Measurements from ENCODE around the gene RABAC1. TPM values are rescaled to one million over a fixed set of nuclear protein-coding genes. Genes with fewer than 3 reads are reported as not detected.

RABAC1 gene
- total and polyA plus RNA-seq, 2 of the 13 experiments (the other 11 are each of a cell fraction or from before 2014, with no cell fraction given): 37.4 to 74.0 TPM

GRCh38 chr19:41957838-41958366, 1.2 kb downstream of the RABAC1 start:
- peak; percentile 81 for ATAC-seq
- H3K27me3 ChIP-seq (ENCODE audit: control insufficient read depth in 1 of 2, insufficient read depth in 2 of 2, low read length in 2 of 2): no peaks in the 10 kb centered on the region; a peak in 1 of 5 replicates
- 7% methylated on average over 10 of the region's 10 CpGs for WGBS (ENCODE audit: low lambda C conversion rate)
- peak; percentile 81 for DNase-seq (ENCODE audit: low spot score)
- intact Hi-C loops (cut with micrococcal nuclease; ENCODE audit: unreplicated experiment) (loop anchor here (10.0 kb wide), 1 partner anchor 163 kb away; the partner anchor contains the start of gene CEACAM3), in situ Hi-C loops (cut with HindIII; ENCODE audit: extremely low pct_ligation_motif_present, low pct_unique_long_range_greater_than_20kb) (loop anchor here (5.0 kb wide), 1 partner anchor 76 kb away; the partner anchor contains the start of gene ARHGEF1)
- H3K4me1 ChIP-seq (ENCODE audit: insufficient read depth, low read length): peaks cover 32% of the 10 kb centered on the region
- 0 out of 2 replicates have a peak, but pooled peaks cover 3% of the 10 kb centered on the region for H4K20me1 ChIP-seq (ENCODE audit: insufficient read depth, low read length)
- H2AFZ ChIP-seq (ENCODE audit: low read length): no peak overlapping the region
- no TSS peak for BruUV-seq (replicated peaks)
- POLR2A ChIA-PET: interaction anchor here (1.6 to 2.7 kb wide), 5 partner anchors 74 to 98 kb away, joined by 4 to 36 read pairs (median 6); partner anchors contain the start of gene RPS19
- no peaks in the 10 kb centered on the region for H3K9me3 ChIP-seq (ENCODE audit: low read length)
- H3K4me2 ChIP-seq (ENCODE audit: low read depth, low read length): peak overlapping the region; percentile 85
- no peaks in the 10 kb centered on the region for H3K36me3 ChIP-seq (replicated peaks in 1 of 2; ENCODE audit: control insufficient read depth in 1 of 2, insufficient read depth in 2 of 2, low read length in 2 of 2)
- H3K4me3 ChIP-seq (replicated peaks in 1 of 3; ENCODE audit: insufficient read depth in 1 of 3, low read depth in 2 of 3, low read length in 3 of 3): peak overlapping the region; percentile 95 to 99 (median 98)
- peak overlapping the region; percentile 91 for H3K9ac ChIP-seq (ENCODE audit: insufficient read depth, low read depth, low read length)
- H3K27ac ChIP-seq (ENCODE audit: extremely low read length, insufficient read depth, low read length): peak overlapping the region; percentile 73
- CTCF ChIA-PET (ENCODE audit: low intra/inter-chr PET ratio, low total read pairs): interaction anchor here (1.3 kb wide), 1 partner anchor 166 kb away, joined by 5 read pairs; no protein-coding TSS in a partner anchor
- peak; percentile 97 for FAIRE-seq
- no peaks in the 10 kb centered on the region for H3K79me2 ChIP-seq (ENCODE audit: insufficient read depth, low read length)
- no peak for TF ChIP-seq ZNF644 (CRISPR knock-in tag; IDR thresholded peaks at IDR 0.05; ENCODE audit: low read depth)
- TF ChIP-seq ZMAT3 (CRISPR knock-in tag; conservative IDR thresholded peaks at IDR 0.05): no peak
- 0 out of 2 replicates have a peak, but pooled peaks have one; percentile 29 for TF ChIP-seq HDAC2 (CRISPR knock-in tag; IDR thresholded peaks at IDR 0.05)
- no peak for TF ChIP-seq TRIM22 (IDR thresholded peaks at IDR 0.05)
- no peak for TF ChIP-seq ZNF512 (CRISPR knock-in tag; IDR thresholded peaks at IDR 0.05)
- TF ChIP-seq THAP7 (CRISPR knock-in tag; IDR thresholded peaks at IDR 0.05): 0 out of 2 replicates have a peak, but pooled peaks have one; percentile 6
- TF ChIP-seq ZNF224 (CRISPR knock-in tag; IDR thresholded peaks at IDR 0.05): no peak
- no peak for TF ChIP-seq ZBTB8A (CRISPR knock-in tag; IDR thresholded peaks at IDR 0.05; ENCODE audit: borderline replicate concordance, low read depth)
- TF ChIP-seq GLI4 (CRISPR knock-in tag; IDR thresholded peaks at IDR 0.05; ENCODE audit: borderline replicate concordance): no peak
- no peak for TF ChIP-seq YEATS2 (CRISPR knock-in tag; IDR thresholded peaks at IDR 0.05; ENCODE audit: borderline replicate concordance)
- no peak for TF ChIP-seq NONO (IDR thresholded peaks at IDR 0.05)
- TF ChIP-seq NONO (CRISPR knock-in tag; conservative IDR thresholded peaks at IDR 0.05): no peak
- TF ChIP-seq XRCC5 (optimal IDR thresholded peaks at IDR 0.05; ENCODE audit: low read length): peak; percentile 86
- no peak for TF ChIP-seq ZSCAN30 (CRISPR knock-in tag; IDR thresholded peaks at IDR 0.05)
- TF ChIP-seq ZNF629 (CRISPR knock-in tag; conservative IDR thresholded peaks at IDR 0.05): no peak
- 0 out of 2 replicates have a peak, but pooled peaks have one; percentile 8 for TF ChIP-seq ZFX (CRISPR knock-in tag; IDR thresholded peaks at IDR 0.05; ENCODE audit: low read depth)
- TF ChIP-seq ETV5 (CRISPR knock-in tag; IDR thresholded peaks at IDR 0.05; ENCODE audit: borderline replicate concordance): peak; percentile 20; the same call in 1 of the 2 replicates
- no peak for TF ChIP-seq ZFP36L2 (CRISPR knock-in tag; IDR thresholded peaks at IDR 0.05)
- TF ChIP-seq CBX5 (CRISPR knock-in tag; IDR thresholded peaks at IDR 0.05; ENCODE audit: borderline replicate concordance): 0 out of 2 replicates have a peak, but pooled peaks have one; percentile 13
- TF ChIP-seq HNRNPUL1 (IDR thresholded peaks at IDR 0.05; ENCODE audit: low read depth, low read length): no peak
- no peak for TF ChIP-seq ZNF597 (CRISPR knock-in tag; IDR thresholded peaks at IDR 0.05)

All from HepG2 (cell line).